SK-N-SH treated with all-trans-retinoic acid at 6 μM for 48 hours (cell line): ENCODE measurements around the gene AVL9.

Source experiments
- ATAC-seq: fragments of 200-7000 bp; cut with Tn5 transposase; 3 replicates; pipeline ENCODE4 v1.9.1; 2020; ENCODE audit warnings: mild to moderate bottlenecking, moderate library complexity
- ARNTL ChIP-seq: fragments of 450-650 bp; formaldehyde crosslinking; IDR thresholded peaks from 2 replicates; pipeline ENCODE4 v1.5.0; 2020; ENCODE audit warnings: low read depth, mild to moderate bottlenecking, moderate library complexity, borderline replicate concordance
- BACH2 ChIP-seq: fragments of 250-450 bp; sonication (Bioruptor Pico); IDR thresholded peaks from 2 replicates; pipeline ENCODE4 v1.9.0; 2021; ENCODE audit warnings: mild to moderate bottlenecking, borderline replicate concordance
- CSDC2 ChIP-seq: fragments of 250-450 bp; sonication (Bioruptor Pico); IDR thresholded peaks from 2 replicates; pipeline ENCODE4 v1.5.0; 2020; ENCODE audit warnings: mild to moderate bottlenecking, moderate library complexity
- ESRRG ChIP-seq: fragments of 250-450 bp; sonication (Bioruptor Pico); IDR thresholded peaks from 2 replicates; pipeline ENCODE4 v1.6.1; 2021; ENCODE audit warnings: mild to moderate bottlenecking
- GLIS3 ChIP-seq: fragments of 250-450 bp; sonication (Bioruptor Pico); IDR thresholded peaks from 2 replicates; pipeline ENCODE4 v1.5.0; 2020; ENCODE audit warnings: mild to moderate bottlenecking, moderate library complexity
- ISL1 ChIP-seq: fragments of 250-450 bp; sonication (Bioruptor Pico); IDR thresholded peaks from 2 replicates; pipeline ENCODE4 v2.1.2; 2022; ENCODE audit warnings: mild to moderate bottlenecking, moderate library complexity
- OSR1 ChIP-seq: fragments of 250-450 bp; sonication (Bioruptor Pico); IDR thresholded peaks from 2 replicates; pipeline ENCODE4 v1.8.0; 2022; ENCODE audit warnings: moderate library complexity, mild to moderate bottlenecking, inconsistent platforms
- PPARA ChIP-seq: fragments of 250-450 bp; sonication (Bioruptor Pico); IDR thresholded peaks from 2 replicates; pipeline ENCODE4 v1.5.0; 2020; ENCODE audit warnings: mild to moderate bottlenecking, borderline replicate concordance
- RARB ChIP-seq: fragments of 250-450 bp; sonication (Bioruptor Pico); IDR thresholded peaks from 2 replicates; pipeline ENCODE4 v1.8.0; 2021; ENCODE audit warnings: mild to moderate bottlenecking, moderate library complexity
- TCF4 ChIP-seq: fragments of 250-450 bp; sonication (Bioruptor Pico); IDR thresholded peaks from 2 replicates; pipeline ENCODE4 v1.8.0; 2021; ENCODE audit warnings: mild to moderate bottlenecking, moderate library complexity, borderline replicate concordance
- TOX ChIP-seq: fragments of 250-450 bp; sonication (Bioruptor Pico); IDR thresholded peaks from 2 replicates; pipeline ENCODE4 v1.8.0; 2021; ENCODE audit warnings: mild to moderate bottlenecking, moderate library complexity, borderline replicate concordance
- TSHZ2 ChIP-seq: fragments of 250-450 bp; sonication (Bioruptor Pico); IDR thresholded peaks from 2 replicates; pipeline ENCODE4 v1.5.0; 2020; ENCODE audit warnings: mild to moderate bottlenecking, moderate library complexity
- ZFP3 ChIP-seq: fragments of 250-450 bp; sonication (Bioruptor Pico); IDR thresholded peaks from 2 replicates; pipeline ENCODE4 v1.5.0; 2020; ENCODE audit warnings: mild to moderate bottlenecking, moderate library complexity
- ZFP30 ChIP-seq: fragments of 450-650 bp; formaldehyde crosslinking; IDR thresholded peaks from 2 replicates; pipeline ENCODE4 v1.5.0; 2022; ENCODE audit warnings: mild to moderate bottlenecking, moderate library complexity
- ZNF565 ChIP-seq: fragments of 450-650 bp; formaldehyde crosslinking; conservative IDR thresholded peaks from 2 replicates; pipeline ENCODE4 v1.5.0; 2020; ENCODE audit warnings: low read depth, mild to moderate bottlenecking, moderate library complexity
- ZNF70 ChIP-seq: fragments of 450-650 bp; formaldehyde crosslinking; IDR thresholded peaks from 2 replicates; pipeline ENCODE4 v1.5.0; 2020; ENCODE audit warnings: mild to moderate bottlenecking, moderate library complexity
- ZNF8 ChIP-seq: fragments of 450-650 bp; formaldehyde crosslinking; IDR thresholded peaks from 2 replicates; pipeline ENCODE4 v1.5.0; 2020; ENCODE audit warnings: mild to moderate bottlenecking, moderate library complexity
- TF ChIP-seq, protein P1 (sequence below): fragments of 250-450 bp; sonication (Bioruptor Pico); IDR thresholded peaks from 2 replicates; pipeline ENCODE4 v1.8.0; 2020; ENCODE audit warnings: mild to moderate bottlenecking, moderate library complexity, borderline replicate concordance
- TF ChIP-seq, protein P2 (sequence below): fragments of 250-450 bp; sonication (Bioruptor Pico); IDR thresholded peaks from 2 replicates; pipeline ENCODE4 v1.8.0; 2021; ENCODE audit warnings: low read depth, mild to moderate bottlenecking, moderate library complexity, borderline replicate concordance
- TF ChIP-seq, protein P3 (sequence below): fragments of 250-450 bp; sonication (Bioruptor Pico); IDR thresholded peaks from 2 replicates; pipeline ENCODE4 v1.5.1; 2020; ENCODE audit warnings: low read depth, mild to moderate bottlenecking, moderate library complexity

AVL9 gene

DNA sequence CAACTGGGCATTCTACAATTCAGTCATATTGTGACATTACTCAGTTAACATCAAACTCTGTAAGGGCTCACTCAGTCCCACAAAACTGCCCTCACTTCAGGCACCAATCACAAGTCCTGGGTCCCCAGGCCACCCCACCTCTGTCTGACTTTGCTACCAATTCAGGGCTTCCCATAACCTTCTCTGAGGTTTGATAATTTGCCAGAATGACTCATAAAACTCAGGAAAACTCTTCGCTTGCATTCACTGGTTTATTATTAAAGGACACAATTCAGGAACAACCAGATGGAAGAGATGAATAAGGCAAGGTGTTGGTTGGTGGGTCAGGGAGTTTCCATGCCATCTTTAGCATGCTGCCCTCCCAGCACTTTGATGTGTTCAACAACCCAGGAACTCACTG, 41.3 kb downstream of the AVL9 start:
- peak; percentile 79 for ATAC-seq
- TF ChIP-seq, protein P1, sequence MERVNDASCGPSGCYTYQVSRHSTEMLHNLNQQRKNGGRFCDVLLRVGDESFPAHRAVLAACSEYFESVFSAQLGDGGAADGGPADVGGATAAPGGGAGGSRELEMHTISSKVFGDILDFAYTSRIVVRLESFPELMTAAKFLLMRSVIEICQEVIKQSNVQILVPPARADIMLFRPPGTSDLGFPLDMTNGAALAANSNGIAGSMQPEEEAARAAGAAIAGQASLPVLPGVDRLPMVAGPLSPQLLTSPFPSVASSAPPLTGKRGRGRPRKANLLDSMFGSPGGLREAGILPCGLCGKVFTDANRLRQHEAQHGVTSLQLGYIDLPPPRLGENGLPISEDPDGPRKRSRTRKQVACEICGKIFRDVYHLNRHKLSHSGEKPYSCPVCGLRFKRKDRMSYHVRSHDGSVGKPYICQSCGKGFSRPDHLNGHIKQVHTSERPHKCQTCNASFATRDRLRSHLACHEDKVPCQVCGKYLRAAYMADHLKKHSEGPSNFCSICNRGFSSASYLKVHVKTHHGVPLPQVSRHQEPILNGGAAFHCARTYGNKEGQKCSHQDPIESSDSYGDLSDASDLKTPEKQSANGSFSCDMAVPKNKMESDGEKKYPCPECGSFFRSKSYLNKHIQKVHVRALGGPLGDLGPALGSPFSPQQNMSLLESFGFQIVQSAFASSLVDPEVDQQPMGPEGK (CRISPR knock-in tag) = no peak
- TF ChIP-seq RARB (no peak), ZFP3 (0 out of 2 replicates have a peak, but pooled peaks have one; percentile 69)

DNA sequence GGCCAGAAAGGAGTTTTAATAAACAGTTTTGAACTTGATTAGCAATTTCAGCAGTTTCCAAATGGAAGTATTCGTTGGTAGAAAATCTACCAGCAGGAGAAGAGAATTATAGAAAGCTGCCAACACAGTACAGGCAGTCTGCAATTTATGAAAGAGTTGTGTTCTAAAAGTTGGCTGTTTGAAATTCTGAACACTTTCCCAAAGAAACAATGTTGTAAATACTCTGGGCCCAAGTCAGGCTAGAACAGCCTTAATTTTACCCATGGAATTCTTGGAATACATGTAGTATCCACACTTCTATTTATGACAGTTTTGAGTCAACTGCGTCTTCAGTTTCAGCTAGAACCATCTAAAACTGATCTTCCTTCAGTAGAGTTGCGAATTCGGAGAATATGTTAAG, 42.5 kb downstream of the AVL9 start:
- no peak for ATAC-seq
- TF ChIP-seq GLIS3 (no peak), ZFP3 (no peak), ARNTL (CRISPR knock-in tag) (no peak), CSDC2 (CRISPR knock-in tag) (no peak), ESRRG (no peak), ZNF565 (CRISPR knock-in tag) (no peak), ISL1 (no peak), TCF4 (no peak), ZFP30 (CRISPR knock-in tag) (no peak), OSR1 (CRISPR knock-in tag) (no peak), TOX (no peak), PPARA (no peak), TSHZ2 (CRISPR knock-in tag) (no peak), ZNF70 (CRISPR knock-in tag) (no peak)
- TF ChIP-seq, protein P2, sequence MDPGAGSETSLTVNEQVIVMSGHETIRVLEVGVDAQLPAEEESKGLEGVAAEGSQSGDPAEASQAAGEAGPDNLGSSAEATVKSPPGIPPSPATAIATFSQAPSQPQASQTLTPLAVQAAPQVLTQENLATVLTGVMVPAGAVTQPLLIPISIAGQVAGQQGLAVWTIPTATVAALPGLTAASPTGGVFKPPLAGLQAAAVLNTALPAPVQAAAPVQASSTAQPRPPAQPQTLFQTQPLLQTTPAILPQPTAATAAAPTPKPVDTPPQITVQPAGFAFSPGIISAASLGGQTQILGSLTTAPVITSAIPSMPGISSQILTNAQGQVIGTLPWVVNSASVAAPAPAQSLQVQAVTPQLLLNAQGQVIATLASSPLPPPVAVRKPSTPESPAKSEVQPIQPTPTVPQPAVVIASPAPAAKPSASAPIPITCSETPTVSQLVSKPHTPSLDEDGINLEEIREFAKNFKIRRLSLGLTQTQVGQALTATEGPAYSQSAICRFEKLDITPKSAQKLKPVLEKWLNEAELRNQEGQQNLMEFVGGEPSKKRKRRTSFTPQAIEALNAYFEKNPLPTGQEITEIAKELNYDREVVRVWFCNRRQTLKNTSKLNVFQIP (CRISPR knock-in tag) = no peak
- TF ChIP-seq, protein P1 (CRISPR knock-in tag) = no peak

DNA sequence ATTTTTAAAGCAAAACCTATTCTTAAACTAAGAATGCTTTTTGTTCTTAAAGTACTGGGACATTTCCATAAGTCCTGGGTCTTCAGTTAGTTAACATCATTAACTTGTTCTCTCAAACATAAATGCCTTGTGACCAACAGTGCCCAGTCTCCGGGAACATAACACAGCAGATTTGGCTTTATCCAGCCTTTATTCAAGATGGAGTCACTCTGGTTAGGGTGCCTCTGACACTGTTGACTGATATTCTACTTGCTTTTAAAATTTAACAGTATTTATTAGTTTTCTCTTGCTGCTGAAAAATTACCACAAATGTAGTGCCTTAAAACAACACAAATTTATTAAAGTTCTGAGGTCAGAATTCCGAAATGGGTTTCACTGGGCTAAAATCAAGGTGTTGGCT, 44.1 kb downstream of the AVL9 start:
- TF ChIP-seq ESRRG (no peak), PPARA (no peak), BACH2 (CRISPR knock-in tag) (no peak), RARB (no peak), ZNF70 (CRISPR knock-in tag) (no peak), ZFP3 (no peak), ZNF565 (CRISPR knock-in tag) (no peak), TOX (no peak), GLIS3 (no peak), ZNF8 (no peak), TSHZ2 (CRISPR knock-in tag) (no peak), ZFP30 (CRISPR knock-in tag) (no peak), ISL1 (no peak), ARNTL (CRISPR knock-in tag) (no peak)
- TF ChIP-seq, protein P2 (CRISPR knock-in tag) = no peak
- TF ChIP-seq, protein P1 (CRISPR knock-in tag) = no peak
- TF ChIP-seq, protein P3, sequence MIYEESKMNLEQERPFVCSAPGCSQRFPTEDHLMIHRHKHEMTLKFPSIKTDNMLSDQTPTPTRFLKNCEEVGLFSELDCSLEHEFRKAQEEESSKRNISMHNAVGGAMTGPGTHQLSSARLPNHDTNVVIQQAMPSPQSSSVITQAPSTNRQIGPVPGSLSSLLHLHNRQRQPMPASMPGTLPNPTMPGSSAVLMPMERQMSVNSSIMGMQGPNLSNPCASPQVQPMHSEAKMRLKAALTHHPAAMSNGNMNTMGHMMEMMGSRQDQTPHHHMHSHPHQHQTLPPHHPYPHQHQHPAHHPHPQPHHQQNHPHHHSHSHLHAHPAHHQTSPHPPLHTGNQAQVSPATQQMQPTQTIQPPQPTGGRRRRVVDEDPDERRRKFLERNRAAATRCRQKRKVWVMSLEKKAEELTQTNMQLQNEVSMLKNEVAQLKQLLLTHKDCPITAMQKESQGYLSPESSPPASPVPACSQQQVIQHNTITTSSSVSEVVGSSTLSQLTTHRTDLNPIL = no peak
- ATAC-seq = no peak
